PFSK-1 (cell line): ENCODE results near the gene UCK2.

Experiments
- FOXP2 ChIP-seq: optimal IDR thresholded peaks from 2 replicates; pipeline ENCODE3; 2011; ENCODE audit warnings: borderline replicate concordance, control low read depth, inconsistent platforms; ENCODE audit not compliant: insufficient read depth; ENCODE audit errors: extremely low read length, extremely low read depth
- POLR2AphosphoS5 ChIP-seq: IDR thresholded peaks from 2 replicates; pipeline ENCODE4 v1.6.1; 2012; ENCODE audit warnings: low read depth, mild to moderate bottlenecking, control low read depth, low read length, moderate library complexity
- SIN3A ChIP-seq: IDR thresholded peaks from 2 replicates; pipeline ENCODE4 v1.6.1; 2012; ENCODE audit warnings: mild to moderate bottlenecking, low read length, moderate library complexity, borderline replicate concordance; ENCODE audit not compliant: insufficient read depth
- TAF1 ChIP-seq: IDR thresholded peaks from 2 replicates; pipeline ENCODE4 v1.6.1; 2012; ENCODE audit warnings: low read length, control low read depth, borderline replicate concordance; ENCODE audit not compliant: insufficient read depth
- TF ChIP-seq, protein P1 (sequence below), 2 experiments: IDR thresholded peaks; 2 replicates each; pipeline versions ENCODE4 v1.6.1 to v1.8.0; 2011 to 2012; ENCODE audit warnings: low read depth in 2 of 2, low read length in 2 of 2, control low read depth in 1 of 2, inconsistent platforms in 1 of 2, mild to moderate bottlenecking in 1 of 2, moderate library complexity in 1 of 2; ENCODE audit not compliant: insufficient read depth in 1 of 2

The UCK2 gene

DNA sequence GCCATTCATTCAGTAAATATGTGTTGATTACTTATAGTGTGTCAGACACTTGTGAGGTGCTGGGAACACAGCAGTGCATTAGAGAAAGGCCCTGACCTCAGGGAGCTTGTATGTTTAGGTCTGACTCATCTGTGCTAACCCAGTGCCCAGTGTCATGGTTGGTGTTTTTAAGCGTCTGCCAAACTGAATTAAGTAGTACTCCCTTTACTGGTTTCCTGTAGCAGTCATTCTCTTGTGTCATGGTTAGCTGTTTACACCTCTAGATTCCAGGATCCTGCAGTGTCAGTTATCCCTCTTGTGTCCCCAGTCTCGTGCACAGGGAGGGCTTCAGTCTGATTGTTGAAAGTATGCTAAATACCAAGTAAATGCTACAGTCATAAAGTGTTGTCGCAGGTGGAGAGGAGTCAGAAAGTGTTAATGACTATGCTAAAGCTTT lies 14.2 kb downstream of the UCK2 start:
- TF ChIP-seq, protein P1, sequence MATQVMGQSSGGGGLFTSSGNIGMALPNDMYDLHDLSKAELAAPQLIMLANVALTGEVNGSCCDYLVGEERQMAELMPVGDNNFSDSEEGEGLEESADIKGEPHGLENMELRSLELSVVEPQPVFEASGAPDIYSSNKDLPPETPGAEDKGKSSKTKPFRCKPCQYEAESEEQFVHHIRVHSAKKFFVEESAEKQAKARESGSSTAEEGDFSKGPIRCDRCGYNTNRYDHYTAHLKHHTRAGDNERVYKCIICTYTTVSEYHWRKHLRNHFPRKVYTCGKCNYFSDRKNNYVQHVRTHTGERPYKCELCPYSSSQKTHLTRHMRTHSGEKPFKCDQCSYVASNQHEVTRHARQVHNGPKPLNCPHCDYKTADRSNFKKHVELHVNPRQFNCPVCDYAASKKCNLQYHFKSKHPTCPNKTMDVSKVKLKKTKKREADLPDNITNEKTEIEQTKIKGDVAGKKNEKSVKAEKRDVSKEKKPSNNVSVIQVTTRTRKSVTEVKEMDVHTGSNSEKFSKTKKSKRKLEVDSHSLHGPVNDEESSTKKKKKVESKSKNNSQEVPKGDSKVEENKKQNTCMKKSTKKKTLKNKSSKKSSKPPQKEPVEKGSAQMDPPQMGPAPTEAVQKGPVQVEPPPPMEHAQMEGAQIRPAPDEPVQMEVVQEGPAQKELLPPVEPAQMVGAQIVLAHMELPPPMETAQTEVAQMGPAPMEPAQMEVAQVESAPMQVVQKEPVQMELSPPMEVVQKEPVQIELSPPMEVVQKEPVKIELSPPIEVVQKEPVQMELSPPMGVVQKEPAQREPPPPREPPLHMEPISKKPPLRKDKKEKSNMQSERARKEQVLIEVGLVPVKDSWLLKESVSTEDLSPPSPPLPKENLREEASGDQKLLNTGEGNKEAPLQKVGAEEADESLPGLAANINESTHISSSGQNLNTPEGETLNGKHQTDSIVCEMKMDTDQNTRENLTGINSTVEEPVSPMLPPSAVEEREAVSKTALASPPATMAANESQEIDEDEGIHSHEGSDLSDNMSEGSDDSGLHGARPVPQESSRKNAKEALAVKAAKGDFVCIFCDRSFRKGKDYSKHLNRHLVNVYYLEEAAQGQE (IDR thresholded peaks at IDR 0.05; ENCODE audit: insufficient read depth in 1 of 2, low read depth in 2 of 2, low read length in 2 of 2): no peak
- TF ChIP-seq TAF1 (no peak), SIN3A (no peak), FOXP2 (no peak), POLR2AphosphoS5 (no peak)

DNA sequence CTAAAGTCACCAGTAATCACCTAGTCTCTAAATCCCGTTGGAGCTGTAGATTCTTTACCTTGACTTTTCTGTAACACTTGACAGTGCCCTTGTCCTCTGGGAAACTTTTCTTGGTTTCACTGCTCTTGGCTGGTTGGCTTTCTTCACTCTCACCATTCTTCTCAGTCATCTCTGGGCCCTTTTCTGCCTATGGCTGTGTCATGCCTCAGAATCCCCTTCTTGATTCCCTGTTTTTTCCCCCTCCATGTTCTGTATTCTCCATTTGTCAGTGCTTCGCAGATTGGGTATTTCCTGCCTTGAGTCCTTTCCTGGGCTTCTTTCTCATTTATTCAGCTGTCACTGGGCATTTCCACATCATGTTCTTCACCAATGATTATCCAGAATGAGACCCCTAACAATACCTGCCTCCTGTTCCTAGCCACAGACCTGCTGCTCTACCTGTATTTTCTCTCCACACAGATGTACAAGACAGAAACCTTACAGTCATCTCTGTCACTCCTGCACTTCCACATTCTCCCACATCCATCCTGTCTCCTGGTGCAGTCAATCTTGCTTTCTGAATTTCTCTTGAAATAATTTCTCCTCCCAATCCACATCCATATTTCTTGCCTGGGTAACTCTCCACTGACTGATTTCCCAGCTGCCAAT lies 14.7 kb downstream of the UCK2 start:
- no peak for TF ChIP-seq POLR2AphosphoS5
- TF ChIP-seq TAF1: no peak
- TF ChIP-seq, protein P1 (IDR thresholded peaks at IDR 0.05; ENCODE audit: insufficient read depth in 1 of 2, low read depth in 2 of 2, low read length in 2 of 2): no peak
- no peak for TF ChIP-seq SIN3A
- TF ChIP-seq FOXP2: no peak

DNA sequence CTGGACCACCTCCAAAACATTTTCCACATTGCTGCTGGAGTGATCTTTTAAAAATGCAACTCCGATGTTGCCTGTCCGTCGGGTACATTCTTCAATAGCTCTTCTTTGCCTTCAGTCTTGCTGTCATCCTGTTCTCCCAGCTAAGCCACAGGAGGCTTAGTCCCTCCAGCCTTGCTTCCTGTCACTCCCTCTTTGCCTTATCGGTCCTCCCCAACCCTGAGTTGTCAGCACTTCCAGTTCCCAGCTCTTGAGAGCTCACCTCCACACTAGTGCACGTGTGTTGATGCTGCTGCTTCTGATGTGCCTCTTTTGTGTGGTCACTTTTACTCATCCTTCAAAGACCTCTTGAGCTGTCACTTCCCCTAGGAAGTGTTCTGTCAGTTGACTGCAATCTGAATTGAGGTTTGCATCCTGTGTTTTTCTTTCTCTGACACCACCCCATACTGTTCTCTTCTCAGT lies 15.3 kb downstream of the UCK2 start:
- TF ChIP-seq, protein P1 (IDR thresholded peaks at IDR 0.05; ENCODE audit: insufficient read depth in 1 of 2, low read depth in 2 of 2, low read length in 2 of 2): no peak
- TF ChIP-seq TAF1 (no peak), POLR2AphosphoS5 (no peak), FOXP2 (peak; percentile 75), SIN3A (peak; percentile 93; the same call in 1 of the 2 replicates)

DNA sequence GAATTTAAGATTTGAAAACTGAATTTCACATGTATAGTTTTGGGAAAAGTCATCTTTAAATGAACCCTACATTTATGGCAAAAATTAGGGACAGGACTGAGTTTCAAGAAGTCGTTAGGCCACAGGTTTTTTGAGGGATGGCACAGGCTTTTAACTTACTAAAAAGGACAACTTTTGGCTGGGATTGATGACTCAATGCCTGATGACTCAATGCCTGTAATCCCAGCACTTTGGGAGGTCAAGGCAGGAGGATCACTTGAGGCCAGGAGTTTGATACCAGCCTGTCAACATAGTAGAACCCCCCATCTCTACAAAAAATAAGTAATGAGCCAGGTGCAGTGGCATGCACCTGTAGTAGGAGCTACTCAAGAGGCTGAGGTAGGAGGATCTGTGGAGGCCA lies 15.9 kb downstream of the UCK2 start:
- no peak for TF ChIP-seq POLR2AphosphoS5
- no peak for TF ChIP-seq FOXP2
- TF ChIP-seq TAF1: no peak
- TF ChIP-seq, protein P1 (IDR thresholded peaks at IDR 0.05; ENCODE audit: insufficient read depth in 1 of 2, low read depth in 2 of 2, low read length in 2 of 2): no peak
- no peak for TF ChIP-seq SIN3A
